ENCODE results near the gene SLX1B.
"Not testable (repeated sequence)": the region's sequence is repeated elsewhere in the genome, so short reads cannot be mapped to it uniquely, and the experiment has no call there.

DNA sequence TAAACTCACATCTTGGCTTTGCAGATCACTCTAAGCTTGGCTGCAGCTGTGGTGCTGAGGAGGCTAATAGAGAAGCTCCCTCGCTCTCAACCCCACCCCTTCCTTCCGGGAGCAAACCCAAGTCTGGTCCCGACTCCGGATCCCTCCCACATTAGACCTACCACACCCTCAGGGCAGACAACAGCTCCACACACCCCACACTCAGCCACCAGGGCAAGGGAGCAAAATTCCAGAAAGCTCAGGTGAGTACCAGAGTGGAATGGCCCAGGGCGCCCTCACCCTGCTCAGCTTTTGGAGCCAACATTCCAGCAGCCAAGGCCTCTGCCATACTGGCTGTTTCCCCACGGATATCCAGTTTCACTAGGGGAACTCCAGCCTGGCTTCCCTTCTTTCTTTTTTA lies 15.3 kb downstream of the SLX1B start:
- not testable (repeated sequence) for TF ChIP-seq EZH2 (IDR thresholded peaks at IDR 0.05; ENCODE audit: borderline replicate concordance, low read length)
- TF ChIP-seq, protein P1, sequence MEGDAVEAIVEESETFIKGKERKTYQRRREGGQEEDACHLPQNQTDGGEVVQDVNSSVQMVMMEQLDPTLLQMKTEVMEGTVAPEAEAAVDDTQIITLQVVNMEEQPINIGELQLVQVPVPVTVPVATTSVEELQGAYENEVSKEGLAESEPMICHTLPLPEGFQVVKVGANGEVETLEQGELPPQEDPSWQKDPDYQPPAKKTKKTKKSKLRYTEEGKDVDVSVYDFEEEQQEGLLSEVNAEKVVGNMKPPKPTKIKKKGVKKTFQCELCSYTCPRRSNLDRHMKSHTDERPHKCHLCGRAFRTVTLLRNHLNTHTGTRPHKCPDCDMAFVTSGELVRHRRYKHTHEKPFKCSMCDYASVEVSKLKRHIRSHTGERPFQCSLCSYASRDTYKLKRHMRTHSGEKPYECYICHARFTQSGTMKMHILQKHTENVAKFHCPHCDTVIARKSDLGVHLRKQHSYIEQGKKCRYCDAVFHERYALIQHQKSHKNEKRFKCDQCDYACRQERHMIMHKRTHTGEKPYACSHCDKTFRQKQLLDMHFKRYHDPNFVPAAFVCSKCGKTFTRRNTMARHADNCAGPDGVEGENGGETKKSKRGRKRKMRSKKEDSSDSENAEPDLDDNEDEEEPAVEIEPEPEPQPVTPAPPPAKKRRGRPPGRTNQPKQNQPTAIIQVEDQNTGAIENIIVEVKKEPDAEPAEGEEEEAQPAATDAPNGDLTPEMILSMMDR (IDR thresholded peaks at IDR 0.05; ENCODE audit: low read length): not testable (repeated sequence)
